AG08395 (cell line): ENCODE data around the gene SLC23A1.
A peak's percentile ranks its signal among the peaks of the same experiment; 100 is the strongest.
"Not testable (repeated sequence)": the region's sequence is repeated elsewhere in the genome, so short reads cannot be mapped to it uniquely, and the experiment has no call there.

ENCODE experiments used
- DNase-seq: peaks from one replicate; pipeline ENCODE4 v3.0.0; 2012; ENCODE audit warnings: mixed read lengths, low spot score

The SLC23A1 gene

DNA sequence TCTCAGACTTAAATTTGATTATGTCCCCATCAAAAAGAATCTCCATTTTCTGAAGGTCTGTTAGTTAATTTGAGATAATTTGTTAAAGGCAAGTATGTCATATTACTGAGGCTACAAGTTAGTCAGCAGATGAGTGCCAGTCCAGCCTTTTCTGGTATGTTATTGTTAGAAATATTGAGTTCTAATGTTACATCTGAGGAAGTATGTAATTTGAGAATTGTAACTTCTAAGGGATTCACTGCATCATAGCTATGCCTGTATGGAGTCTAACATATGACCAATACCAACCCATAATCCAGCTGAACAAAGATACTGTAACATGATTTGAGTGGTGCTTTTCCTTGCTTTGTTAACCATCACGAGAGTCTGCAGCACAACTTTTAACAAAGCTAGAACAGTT is 13.9 kb downstream of the SLC23A1 start:
- DNase-seq = no peak

DNA sequence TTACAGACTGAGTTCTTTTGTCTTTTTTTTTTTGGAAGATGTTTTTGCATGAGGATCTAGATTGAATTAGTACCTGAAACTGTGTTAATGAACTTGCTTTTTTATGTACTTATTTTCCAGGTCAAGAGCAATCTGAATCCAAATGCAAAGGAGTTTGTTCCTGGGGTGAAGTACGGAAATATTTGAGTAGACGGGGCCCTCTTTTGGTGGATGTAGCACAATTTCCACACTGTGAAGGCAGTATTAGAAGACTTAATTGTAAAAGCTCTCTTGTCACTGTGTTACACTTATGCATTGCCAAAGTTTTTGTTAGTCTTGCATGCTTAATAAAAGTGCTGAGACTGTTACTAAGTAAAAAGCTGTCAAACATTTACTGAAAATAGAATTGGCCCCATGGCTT is 14.5 kb downstream of the SLC23A1 start:
- DNase-seq = no peak

DNA sequence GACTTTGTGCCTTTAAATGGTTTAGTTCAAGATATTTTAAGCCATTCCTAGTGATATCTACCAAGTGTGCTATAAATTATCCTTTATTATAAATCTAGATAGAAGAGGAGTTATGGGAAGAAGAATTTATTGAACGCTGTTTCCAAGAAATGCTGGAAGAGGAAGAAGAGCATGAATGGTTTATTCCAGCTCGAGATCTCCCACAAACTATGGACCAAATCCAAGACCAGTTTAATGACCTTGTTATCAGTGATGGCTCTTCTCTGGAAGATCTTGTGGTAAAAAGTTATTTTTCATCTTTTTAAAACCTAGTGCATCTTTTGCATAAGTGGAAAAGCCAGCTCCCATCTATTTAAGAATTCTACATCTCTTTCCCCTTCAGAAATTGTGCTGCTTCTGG is 18.6 kb downstream of the SLC23A1 start:
- no peak for DNase-seq

DNA sequence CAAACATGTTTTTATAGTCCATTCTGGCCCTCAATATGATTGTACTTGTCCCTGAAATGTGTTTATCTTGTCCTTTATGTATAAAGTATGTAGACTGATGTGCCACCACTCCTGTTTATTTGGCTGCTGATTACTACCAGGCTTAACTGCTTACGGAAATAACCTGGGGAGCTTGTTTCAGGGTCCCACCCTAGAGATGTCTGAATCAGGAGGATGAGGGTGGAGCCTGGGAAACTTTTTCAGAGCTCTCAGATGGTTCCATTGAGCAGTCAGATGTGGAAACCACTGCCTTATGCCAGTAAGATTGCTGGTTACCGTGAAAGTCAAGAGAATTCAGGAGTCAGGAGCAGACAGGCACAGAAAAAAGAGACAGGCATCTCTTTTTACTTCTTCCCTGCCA is 19.2 kb downstream of the SLC23A1 start:
- DNase-seq = no peak

DNA sequence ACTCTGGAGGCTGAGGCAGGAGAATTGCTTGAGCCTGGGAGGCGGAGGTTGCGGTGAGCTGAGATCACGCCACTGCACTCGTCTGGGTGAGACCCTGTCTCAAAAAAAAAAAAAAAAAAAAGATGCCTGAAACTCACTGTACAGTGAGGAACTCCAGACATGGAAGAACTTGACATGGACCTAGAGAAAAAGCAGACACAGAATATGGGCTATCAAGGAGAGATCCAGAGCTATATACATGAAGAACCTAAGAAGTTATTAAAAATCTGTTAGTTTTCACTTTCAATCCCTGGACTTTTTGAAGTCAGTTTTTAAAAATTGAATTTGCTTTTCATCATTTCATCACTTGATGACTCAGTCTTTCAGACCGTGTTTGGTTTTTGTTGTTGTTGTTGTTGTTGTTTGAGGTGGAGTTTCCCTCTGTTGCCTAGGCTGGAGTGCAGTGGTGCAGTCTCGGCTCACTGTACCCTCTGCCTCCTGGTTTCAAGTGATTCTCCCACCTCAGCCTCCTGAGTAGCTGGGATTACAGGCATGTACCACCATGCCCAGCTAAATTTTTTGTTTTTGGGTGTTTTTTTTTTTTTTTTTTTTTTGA is 21.2 kb downstream of the SLC23A1 start:
- no peak for DNase-seq

DNA sequence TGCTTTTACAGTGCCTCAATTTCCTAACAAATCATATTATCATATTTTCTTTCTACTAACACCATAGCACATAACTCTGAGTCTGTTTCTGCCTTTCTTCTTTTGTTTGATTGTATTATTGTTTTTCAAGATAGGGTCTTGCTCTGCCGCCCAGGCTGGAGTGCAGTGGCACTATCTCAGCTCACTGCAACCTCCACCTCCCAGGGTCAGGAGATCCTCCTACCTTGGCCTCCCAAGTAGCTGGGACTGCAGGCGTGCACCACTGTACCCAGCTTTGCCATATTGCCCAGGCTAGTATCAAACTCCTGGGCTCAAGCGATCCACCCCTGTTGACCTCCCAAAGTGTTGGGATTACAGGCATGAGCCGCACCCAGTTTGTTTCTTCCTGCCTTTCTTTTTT is 22.7 kb downstream of the SLC23A1 start:
- DNase-seq = no peak

DNA sequence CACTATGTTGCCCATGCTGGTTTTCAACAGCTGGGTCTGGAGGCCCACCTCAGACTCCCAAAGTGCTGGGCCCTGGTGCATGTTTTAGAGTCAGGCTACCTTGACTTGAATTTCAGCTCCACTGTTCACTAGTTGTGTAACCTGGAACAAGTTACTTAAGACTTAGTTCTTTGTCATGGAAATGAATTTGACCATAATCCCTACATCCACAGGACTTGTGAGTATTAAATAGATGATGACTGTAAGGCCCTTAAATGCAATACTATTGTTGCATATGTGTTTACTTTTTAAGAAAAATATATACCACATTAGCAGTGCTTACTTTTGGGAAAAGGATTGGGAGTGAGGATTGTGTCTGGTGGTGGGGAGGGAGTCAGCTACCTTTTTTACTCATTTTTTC is 25.0 kb downstream of the SLC23A1 start:
- DNase-seq = no peak

DNA sequence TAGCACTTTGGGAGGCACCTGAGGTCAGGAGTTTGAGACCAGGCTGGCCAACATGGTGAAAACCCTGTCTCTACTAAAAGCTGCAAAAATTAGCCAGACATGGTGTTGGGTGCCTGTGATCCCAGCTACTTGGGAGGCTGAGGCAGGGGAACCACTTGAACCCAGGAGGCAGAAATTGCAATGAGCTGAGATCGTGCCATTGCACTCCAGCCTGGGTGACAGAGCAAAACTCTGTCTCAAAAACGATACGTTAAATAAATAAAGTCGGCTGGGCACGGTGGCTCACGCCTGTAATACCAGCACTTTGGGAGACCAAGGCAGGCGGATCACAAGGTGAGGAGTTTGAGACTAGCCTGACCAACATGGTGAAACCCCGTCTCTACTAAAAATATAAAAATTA is 27.2 kb downstream of the SLC23A1 start:
- DNase-seq = not testable (repeated sequence)

DNA sequence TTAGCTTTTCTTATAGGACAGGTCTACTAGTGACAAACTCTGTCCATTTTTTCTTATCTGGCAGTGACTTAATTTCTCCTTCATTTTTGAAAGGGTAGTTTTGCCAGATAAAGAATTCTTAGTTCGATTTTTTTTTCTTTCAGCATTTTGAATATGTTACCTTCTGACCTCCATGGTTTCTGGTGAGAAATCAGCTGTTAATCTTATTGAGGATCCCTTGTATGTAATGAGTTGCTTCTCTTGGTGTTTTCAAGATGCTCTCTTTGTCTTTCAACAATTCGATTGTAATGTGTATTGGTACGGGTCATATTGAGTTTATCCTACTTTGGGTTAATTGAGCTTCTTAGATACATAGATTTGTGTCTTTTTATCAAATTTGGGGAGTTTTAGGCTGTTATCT is 28.9 kb downstream of the SLC23A1 start:
- DNase-seq = no peak

DNA sequence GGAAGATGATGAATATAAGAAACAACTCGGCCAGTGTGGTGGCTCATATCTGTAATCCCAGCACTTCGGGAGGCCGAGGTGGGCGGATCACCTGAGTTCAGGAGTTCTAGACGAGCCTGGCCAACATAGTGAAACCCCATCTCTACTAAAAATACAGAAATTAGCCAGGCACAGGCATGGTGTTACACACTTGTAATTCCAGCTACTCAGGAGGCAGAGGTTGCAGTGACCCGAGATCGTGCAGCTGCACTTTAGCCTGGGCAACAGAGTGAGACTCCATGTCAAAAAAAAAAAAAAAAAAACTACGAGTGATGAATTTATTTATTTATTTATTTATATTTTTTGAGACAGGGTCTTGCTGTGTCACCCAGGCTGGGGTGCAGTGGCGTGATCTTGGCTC is 35.2 kb downstream of the SLC23A1 start:
- not testable (repeated sequence) for DNase-seq

DNA sequence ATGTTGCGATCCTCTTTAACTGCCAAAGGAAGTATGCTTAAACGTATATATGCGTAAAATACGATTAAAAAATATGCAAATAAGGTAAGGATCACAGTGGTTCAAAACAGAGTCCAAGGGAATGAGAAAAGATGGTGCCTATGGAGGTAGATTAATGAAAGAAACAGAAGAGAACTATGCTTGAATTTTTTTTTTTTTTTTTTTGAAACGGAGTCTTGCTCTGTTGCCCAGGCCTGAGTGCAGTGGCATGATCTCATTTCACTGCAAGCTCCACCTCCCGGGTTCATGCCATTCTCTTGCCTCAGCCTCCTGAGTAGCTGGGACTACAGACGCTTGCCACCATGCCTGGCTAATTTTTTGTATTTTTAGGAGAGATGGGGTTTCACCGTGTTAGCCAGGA is 37.7 kb downstream of the SLC23A1 start:
- DNase-seq = not testable (repeated sequence)

DNA sequence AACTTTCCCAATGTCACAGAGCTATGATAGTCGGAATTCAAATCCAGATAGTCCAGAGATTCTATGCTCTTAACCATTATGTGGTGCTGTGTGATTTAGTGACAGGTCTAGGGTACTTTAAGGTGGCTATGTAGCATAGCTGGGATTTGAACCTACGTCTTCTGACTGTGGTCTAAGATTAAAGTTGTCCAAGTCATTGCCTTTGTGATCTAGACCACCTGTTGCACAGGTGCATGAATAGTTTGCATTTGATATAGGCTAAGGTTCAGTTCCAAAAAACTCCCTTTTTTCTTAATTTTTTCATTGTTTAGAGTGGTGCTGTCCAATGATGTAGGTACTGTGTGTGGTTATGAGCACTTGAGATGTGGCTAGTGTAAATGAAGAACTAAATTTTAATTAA is 38.9 kb downstream of the SLC23A1 start:
- DNase-seq = no peak

DNA sequence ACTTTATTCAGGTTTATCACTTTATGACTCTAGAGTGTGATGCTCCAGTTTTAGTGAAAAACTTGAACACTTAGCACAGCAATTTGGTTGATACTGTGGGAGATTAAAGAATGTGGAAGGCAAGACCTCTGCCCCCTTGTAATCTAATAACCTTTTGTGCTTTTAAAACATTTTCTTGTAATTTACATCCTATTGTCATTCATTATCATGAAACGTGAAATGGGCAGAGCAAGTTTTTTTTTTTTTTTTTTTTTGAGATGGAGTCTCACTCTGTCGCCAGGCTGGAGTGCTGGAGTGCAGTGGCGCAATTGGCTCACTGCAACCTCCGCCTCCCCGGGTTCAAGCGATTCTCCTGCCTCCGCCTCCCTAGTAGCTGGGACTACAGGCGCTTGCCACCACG is 39.6 kb downstream of the SLC23A1 start:
- no peak for DNase-seq

DNA sequence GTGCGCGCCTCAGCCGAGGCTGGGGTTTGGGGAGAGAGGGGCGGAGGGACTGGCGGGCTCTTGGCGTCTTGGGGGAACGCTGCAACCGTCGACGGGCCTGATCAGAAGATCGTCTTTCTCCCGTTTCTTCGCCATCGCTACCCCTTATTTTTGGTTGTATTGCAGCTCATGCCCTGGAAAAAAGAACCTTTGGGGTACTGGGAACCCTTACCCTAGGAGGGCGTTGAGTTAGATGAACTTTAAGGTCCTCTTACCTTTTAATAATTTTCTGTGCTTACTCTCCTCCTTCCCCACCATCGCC is 40.7 kb downstream of the SLC23A1 start:
- DNase-seq = no peak

DNA sequence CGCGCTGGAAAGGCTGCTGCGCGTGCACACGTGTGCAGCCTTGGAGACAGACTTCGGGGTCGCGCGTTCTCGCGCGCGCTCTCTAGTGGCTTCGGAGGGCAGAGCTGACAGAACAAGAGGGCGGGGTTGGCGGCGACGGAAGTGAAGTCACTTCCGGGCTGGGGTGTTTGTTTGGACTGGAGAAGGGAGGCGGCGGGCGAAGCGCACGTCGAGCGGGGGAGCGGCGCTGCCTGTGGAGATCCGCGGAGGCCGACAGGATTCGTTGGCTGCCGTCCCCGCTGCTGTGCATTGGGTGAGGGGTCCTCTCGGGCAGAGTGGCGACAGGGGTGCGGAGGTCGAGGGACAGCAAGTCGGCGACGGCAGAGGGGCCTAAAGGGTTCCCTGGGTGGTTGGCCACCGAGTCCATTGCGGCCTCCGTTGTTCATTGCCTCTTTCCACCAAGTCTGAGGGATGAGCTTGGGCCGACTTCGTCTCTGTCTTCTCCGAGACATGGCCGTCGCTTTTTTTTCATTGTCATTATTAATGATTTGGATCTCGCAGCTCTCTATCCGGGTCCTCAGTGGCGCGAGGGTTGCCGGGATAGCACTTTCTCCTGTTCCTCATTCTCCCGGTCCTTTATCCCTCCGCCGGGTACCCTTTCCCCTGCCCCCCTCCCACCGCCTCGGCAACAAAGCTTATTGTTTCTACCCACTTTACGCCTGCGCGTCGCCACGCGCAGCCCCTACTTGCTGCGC is 41.2 kb downstream of the SLC23A1 start, which contains the start of gene PAIP2:
Gene PAIP2 (plus strand): TSS at position 166 of the 734 bp plus-strand sequence. CDS start 21,931 bp downstream, outside the sequence.
- peak; percentile 96 for DNase-seq

DNA sequence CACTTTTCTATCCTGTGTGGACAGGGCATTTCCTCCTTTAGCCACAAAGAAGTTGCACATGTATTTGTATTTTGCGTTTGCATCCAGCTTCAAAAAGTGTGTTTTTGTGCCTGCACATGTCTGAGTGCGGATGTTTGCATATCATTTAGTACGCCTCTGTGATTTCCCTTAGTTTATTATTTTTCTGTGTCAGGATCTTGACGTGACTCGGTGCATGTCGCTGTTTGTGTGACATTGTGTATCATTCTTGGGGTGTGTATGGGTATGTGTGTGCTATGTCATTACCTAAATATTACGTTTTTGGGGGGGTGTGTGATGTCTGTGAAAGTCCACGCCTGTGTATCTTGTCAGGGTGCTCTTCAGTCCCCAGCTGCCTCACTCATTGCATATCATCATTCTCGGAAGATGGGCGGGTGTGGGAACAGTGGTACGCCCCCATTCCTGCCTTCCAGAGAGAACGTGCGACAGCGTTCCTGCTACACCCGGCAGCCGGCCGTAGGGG is 41.9 kb downstream of the SLC23A1 start:
- DNase-seq = no peak

DNA sequence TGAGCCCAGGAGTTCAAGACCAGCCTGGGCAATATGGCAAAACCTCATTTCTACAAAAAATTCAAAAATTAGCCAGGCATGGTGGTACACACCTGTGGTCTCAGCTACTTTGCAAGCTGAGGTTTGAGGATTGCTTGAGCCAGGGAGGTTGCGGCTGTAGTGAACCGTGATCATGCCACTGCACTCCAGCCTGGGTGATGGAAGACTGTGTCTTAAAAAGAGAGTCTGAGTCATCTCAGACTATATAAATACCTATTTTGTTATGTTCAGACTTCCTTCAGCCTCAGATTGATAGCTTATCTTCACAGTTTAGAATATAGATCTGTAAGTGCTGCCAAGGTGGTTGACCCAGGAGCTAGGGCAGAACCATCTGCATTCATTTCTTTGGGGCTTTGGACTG is 43.0 kb downstream of the SLC23A1 start:
- DNase-seq = no peak

DNA sequence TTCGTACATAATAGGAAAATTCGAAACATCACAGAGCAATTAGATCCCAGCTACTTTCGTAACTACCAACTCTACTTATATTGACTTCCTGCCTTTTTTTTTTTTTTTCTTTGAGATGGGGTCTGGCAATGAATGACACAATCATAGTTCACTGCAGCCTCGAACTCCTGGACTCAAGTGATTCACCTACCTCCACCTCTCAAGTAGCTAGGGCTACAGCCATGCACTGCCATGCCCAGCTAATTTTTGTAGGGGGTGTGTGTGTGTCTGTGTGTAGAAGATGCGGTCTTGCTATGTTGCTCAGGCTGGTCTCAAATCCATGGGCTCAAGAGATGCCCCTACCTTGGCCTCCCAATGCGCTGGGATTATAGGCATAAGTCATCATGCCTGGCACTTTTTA is 47.3 kb downstream of the SLC23A1 start:
- no peak for DNase-seq
